Measurements from ENCODE around the gene LFNG.

The LFNG gene

GRCh38 chr7:2483494-2483893 is 36.1 kb upstream of the LFNG start:
- no peak for DNase-seq (ENCODE audit: low read depth in 1 of 2, low spot score in 1 of 2)

GRCh38 chr7:2484868-2485267 is 34.7 kb upstream of the LFNG start:
- no peak for DNase-seq (ENCODE audit: low read depth in 1 of 2, low spot score in 1 of 2)

- no peak for DNase-seq (ENCODE audit: low read depth in 1 of 2, low spot score in 1 of 2)
Observed at GRCh38 chr7:2487586-2488271, 31.8 kb upstream of the LFNG start.

- no peak for DNase-seq (ENCODE audit: low read depth in 1 of 2, low spot score in 1 of 2)
Observed at GRCh38 chr7:2488272-2488645, 31.3 kb upstream of the LFNG start.

GRCh38 chr7:2488681-2489080 is 30.9 kb upstream of the LFNG start:
- no peak for DNase-seq (ENCODE audit: low read depth in 1 of 2, low spot score in 1 of 2)

GRCh38 chr7:2490181-2490651 is 29.4 kb upstream of the LFNG start:
- no peak for DNase-seq (ENCODE audit: low read depth in 1 of 2, low spot score in 1 of 2)

- no peak for DNase-seq (ENCODE audit: low read depth in 1 of 2, low spot score in 1 of 2)
Observed at GRCh38 chr7:2492038-2492437, 27.5 kb upstream of the LFNG start.

GRCh38 chr7:2493205-2494164 is 26.1 kb upstream of the LFNG start:
- no peak for DNase-seq (ENCODE audit: low read depth in 1 of 2, low spot score in 1 of 2)

GRCh38 chr7:2494191-2495130 is 25.1 kb upstream of the LFNG start:
- no peak for DNase-seq (ENCODE audit: low read depth in 1 of 2, low spot score in 1 of 2)

- DNase-seq (ENCODE audit: low read depth in 1 of 2, low spot score in 1 of 2): no peak
Observed at GRCh38 chr7:2495418-2496299, 23.9 kb upstream of the LFNG start.

- no peak for DNase-seq (ENCODE audit: low read depth in 1 of 2, low spot score in 1 of 2)
Observed at GRCh38 chr7:2496375-2496774, 23.2 kb upstream of the LFNG start.

GRCh38 chr7:2497065-2497464 is 22.5 kb upstream of the LFNG start:
- no peak for DNase-seq (ENCODE audit: low read depth in 1 of 2, low spot score in 1 of 2)

- DNase-seq (ENCODE audit: low read depth in 1 of 2, low spot score in 1 of 2): no peak
Observed at GRCh38 chr7:2497500-2498336, 21.9 kb upstream of the LFNG start.

GRCh38 chr7:2498708-2499107 is 20.9 kb upstream of the LFNG start:
- DNase-seq (ENCODE audit: low read depth in 1 of 2, low spot score in 1 of 2): no peak

GRCh38 chr7:2499181-2499580 is 20.4 kb upstream of the LFNG start:
- DNase-seq (ENCODE audit: low read depth in 1 of 2, low spot score in 1 of 2): no peak

GRCh38 chr7:2499719-2500430 is 19.7 kb upstream of the LFNG start:
- DNase-seq (ENCODE audit: low read depth in 1 of 2, low spot score in 1 of 2): no peak

- no peak for DNase-seq (ENCODE audit: low read depth in 1 of 2, low spot score in 1 of 2)
Observed at GRCh38 chr7:2500701-2501100, 18.9 kb upstream of the LFNG start.

- DNase-seq (ENCODE audit: low read depth in 1 of 2, low spot score in 1 of 2): no peak
Observed at GRCh38 chr7:2501947-2502646, 17.5 kb upstream of the LFNG start.

Measured in stimulated activated CD4-positive, alpha-beta T cell treated with anti-CD3 and anti-CD28 coated beads, Interleukin-15, amount 100 ng/mL, for 1 hour (primary cell).